ENCODE measurements around the gene LOXL3.
A peak's percentile ranks its signal among the peaks of the same experiment; 100 is the strongest.

Gene LOXL3

GRCh38 chr2:74482801-74483674 is 70.7 kb downstream of the LOXL3 start, which contains the start of the genes CCDC142 and TTC31:
Gene CCDC142 (minus strand): TSS chr2:74482998. CDS start chr2:74482837, 161 bp downstream.
Gene TTC31 (plus strand): TSS chr2:74483081. CDS start chr2:74483096, 15 bp downstream.
- DNase-seq = peak; percentile 73 to 91

Measured in NCI-H187 (cell line).